GM19324 (cell line): Measurements from ENCODE around the gene TULP4.
"Not testable (repeated sequence)": the region's sequence is repeated elsewhere in the genome, so short reads cannot be mapped to it uniquely, and the experiment has no call there.

Experiments used
- ATAC-seq: cut with Tn5 transposase; IDR thresholded peaks from one replicate; pipeline ENCODE4 v1.9.1; 2021; ENCODE audit warnings: mild to moderate bottlenecking, moderate library complexity; ENCODE audit not compliant: unreplicated experiment, low FRiP score

TULP4 gene

DNA sequence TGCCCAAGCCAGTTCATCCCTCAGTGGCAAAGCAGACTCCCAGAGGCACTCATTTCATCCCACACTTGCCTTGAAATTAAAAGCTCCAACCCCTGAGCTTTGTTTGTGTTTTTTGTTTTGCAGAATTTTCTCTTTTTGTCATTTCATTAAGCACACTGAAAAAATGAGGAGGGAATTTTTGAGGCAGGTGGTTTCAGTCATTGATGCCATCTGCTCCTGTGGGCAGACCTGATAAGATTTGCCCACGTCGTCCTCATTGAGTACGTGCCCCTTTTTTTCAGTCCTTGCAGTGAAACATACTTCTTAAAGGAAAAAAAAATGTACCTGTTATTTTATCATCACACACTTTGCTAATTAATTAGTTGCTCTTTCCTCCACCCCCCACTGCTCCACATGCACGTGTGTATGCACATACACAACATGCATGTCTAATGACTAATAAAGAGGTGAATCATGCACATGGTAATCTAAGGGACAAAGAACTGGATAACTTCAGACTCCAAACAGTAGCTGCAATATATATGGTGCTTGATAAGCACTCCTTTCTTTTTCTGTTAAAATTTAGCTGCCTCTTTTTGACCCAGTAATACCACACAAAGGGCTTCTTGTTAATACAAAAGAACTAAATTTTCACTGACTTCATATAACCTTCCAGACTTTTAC is 145.5 kb downstream of the TULP4 start:
- ATAC-seq = no peak

DNA sequence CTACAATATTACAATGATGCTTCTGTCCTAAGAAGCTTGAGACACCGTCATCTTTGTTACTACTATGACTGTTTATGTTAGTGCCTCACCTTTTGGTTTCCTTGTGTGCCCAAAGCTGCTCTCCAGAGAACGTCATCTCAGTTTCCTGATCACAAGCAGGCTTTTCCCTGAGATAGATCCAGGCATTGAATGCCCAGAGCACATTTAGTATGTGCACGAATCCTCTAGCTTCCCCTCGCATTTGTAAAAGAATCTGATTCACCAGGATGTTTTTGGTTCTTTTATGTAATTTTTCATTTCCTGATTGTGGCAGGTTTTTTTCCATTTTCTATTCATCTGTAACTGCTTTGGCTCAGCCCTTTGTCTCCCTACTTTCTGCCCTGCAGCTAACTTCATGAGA is 147.5 kb downstream of the TULP4 start:
- no peak for ATAC-seq

GRCh38 chr6:158460602-158461169 is 148.4 kb downstream of the TULP4 start:
- ATAC-seq = no peak

GRCh38 chr6:158461954-158462353 is 149.7 kb downstream of the TULP4 start:
- no peak for ATAC-seq

DNA sequence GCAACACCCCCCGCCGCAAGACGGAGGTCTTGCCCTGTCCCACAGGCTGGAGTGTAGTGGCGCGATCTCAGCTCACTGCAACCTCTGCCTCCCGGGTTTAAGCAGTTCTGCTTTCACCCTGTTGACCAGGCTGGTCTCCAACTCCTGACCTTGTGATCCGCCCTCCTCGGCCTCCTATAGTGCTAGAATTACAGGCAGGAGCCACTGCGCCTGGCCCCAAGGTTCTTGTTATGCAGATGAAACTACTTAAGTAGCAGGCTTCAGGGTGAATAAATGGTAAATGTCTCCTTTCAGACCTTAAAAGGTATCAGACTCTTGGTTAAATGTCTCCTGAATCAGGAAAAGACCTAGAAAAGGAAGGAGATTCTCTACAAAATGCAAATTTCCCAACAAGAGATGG is 152.2 kb downstream of the TULP4 start:
- no peak for ATAC-seq

DNA sequence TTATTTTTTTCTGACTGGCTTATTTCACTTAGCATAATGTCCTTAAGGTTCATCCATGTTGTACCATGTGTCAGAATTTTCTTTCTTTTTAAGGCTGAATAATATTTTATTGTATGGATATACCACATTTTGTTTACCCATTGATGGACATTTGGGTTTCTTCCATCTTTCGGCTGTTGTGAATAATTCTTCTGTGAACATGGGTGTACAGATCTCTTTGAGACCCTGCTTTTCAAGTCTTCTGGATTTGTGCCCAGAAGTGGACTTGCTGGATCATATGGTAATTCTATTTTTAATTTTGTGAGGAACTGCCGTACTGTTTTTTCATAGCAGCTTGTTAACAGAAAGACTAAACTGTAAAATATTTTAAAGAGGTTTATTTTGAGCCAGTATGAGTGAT is 153.0 kb downstream of the TULP4 start:
- ATAC-seq = no peak

DNA sequence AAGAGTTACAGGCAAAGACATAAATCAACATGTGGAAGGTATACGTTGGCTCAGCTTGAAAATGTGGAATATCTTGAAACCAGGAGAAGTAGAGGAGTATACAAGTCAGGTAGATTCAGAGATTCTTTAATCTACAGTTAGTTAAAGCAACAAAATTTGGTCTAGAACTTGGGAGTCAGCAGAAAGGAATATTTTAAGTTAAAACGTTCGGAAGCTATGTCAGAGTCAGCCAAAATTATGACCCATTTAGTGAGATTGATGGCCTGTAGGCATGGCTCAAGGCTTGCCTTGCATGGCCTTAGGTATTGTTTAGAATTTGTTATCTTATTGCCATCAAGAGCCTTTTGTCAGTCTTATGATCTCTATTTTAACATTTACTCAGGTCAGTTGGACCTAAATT is 153.5 kb downstream of the TULP4 start:
- ATAC-seq = no peak

- no peak for ATAC-seq
Measured at GRCh38 chr6:158467923-158468322, 155.7 kb downstream of the TULP4 start.

DNA sequence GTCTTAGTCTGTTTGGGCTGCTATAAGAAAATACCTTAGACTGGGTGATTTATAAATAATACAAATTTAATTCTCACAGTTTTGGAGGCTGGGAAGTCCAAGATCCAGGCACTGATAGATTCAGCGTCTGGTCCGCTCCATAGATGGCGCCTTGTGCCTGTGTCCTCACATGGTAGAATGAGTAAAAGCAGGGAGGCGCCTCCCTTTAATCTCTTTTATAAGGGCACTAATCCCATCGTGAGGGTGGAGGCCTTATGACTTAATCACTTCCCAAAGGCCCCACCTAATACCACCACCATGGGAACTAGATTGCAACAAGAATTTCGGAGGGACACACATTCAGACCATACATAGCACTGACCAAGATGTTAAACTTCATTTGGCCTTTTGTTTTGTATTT is 156.4 kb downstream of the TULP4 start:
- ATAC-seq = no peak

GRCh38 chr6:158470023-158470422 is 157.8 kb downstream of the TULP4 start:
- not testable (repeated sequence) for ATAC-seq

DNA sequence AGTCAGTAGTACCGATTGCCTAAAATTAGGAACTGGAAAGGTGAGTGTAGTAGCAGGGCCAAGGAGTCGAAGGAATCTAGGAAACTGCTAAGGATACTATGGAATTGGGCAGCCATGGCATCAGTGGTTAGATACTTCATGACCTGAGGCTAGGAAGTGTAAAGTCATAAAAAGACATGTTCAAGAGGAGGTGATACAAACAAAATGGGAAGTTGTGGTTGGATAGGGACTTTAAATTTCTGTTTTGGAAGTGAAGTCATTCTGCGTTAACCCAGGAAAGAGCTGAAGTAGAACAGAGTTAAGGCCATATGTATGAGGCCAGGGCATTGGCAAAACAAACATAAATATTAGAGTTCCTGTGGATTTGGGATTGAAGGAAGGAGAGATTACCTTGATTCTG is 159.1 kb downstream of the TULP4 start:
- no peak for ATAC-seq

DNA sequence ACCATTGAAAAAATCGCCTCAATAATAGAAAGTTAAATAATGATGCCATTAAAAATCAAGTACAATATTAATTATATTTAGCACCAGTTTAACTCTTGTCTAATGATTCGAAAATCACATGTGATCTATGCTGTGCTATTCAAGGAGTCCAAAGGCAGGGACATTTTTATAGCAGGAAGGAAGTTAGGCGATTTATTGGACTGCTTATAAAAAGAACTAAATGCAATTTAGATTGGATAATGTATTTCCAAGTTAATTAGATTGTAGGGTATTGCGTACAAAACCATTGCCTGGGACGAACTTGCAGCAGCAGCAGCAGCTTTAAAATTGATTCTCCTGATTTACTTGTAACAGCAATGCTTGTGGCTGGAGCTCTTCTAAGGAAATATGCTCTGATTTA is 160.2 kb downstream of the TULP4 start:
- no peak for ATAC-seq

- ATAC-seq = peak; percentile 16
Measured at GRCh38 chr6:158474961-158475343, 162.7 kb downstream of the TULP4 start.

- peak; percentile 58 for ATAC-seq
Measured at GRCh38 chr6:158475344-158476302, 163.4 kb downstream of the TULP4 start.

- no peak for ATAC-seq
Measured at GRCh38 chr6:158476389-158476788, 164.1 kb downstream of the TULP4 start.

- not testable (repeated sequence) for ATAC-seq
Measured at GRCh38 chr6:158477722-158478121, 165.5 kb downstream of the TULP4 start.

GRCh38 chr6:158480989-158481388 is 168.7 kb downstream of the TULP4 start:
- no peak for ATAC-seq

GRCh38 chr6:158481690-158482473 is 169.6 kb downstream of the TULP4 start:
- ATAC-seq = no peak

GRCh38 chr6:158485431-158485830 is 173.2 kb downstream of the TULP4 start:
- ATAC-seq = no peak

DNA sequence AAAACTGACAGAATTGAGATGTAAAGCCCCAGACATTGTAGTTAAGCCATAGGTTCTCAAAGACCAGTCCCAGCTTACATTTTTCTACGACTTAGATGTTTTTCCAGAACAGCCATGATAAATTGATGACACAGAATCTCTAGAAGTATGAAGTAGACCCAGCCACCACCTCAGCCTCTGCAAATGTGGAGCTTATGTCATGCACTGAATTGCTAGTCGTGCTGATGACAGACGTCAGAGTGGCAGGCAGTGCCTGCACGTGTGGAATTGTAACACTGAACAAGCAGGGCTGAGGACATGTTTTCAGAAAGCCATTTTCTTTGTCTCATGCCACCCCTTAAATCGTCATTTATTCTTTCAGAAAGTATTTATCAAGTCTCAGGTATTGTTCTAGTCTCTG is 175.2 kb downstream of the TULP4 start:
- no peak for ATAC-seq

DNA sequence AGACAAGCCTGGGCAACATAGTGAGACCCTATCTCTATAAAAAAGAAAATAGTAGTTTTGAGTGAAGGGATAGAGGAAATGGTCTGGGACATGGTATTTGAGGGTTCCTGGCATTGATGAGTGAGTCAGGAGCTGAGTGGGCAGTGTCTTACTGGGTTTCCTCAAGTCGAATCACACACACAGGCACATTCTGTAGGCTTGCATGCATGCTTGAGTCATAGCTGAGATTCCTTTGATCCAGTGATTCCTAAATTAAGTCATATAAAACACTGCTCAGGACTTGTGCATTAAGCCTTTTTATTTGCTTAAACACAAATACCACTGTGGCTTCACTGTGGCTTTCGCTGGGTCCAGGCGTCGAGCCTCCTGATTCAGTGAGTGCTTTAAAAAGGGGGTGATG is 175.8 kb downstream of the TULP4 start:
- ATAC-seq = no peak
